Adrenal gland (tissue), 12 donors: Measurements from ENCODE around the gene CDIPT. TPM values are rescaled to one million over a fixed set of nuclear protein-coding genes. Genes with fewer than 3 reads are reported as not detected.
A peak's percentile ranks its signal among the peaks of the same experiment; 100 is the strongest.

Experiments
- DNase-seq, 7 donors: peaks; one replicate each; pipeline ENCODE4 v3.0.0-alpha.2; 2019 to 2020
- H3K27ac ChIP-seq, 5 donors: fragments of 200-600 bp; sonication (generic) in 4 of 5; 1 replicate in 3 of 5; 2 replicates in 2 of 5; pipeline versions ENCODE4 v1.5.1 to v1.8.0; 2016 to 2020; ENCODE audit warnings: mild to moderate bottlenecking in 1 of 5
- H3K27me3 ChIP-seq: fragments of 200-600 bp; 2 replicates; pipeline ENCODE4 v1.8.0; 2021
- H3K36me3 ChIP-seq, 2 donors: fragments of 200-600 bp; replicated peaks in 1 of 2; 1 replicate in 1 of 2; 2 replicates in 1 of 2; pipeline versions ENCODE4 v1.5.1 to v1.8.0; 2018 to 2022
- H3K4me1 ChIP-seq, 2 donors: fragments of 200-600 bp; replicated peaks in 1 of 2; 1 replicate in 1 of 2; 2 replicates in 1 of 2; pipeline versions ENCODE4 v1.5.1 to v1.8.0; 2018 to 2021
- H3K4me3 ChIP-seq, 4 donors: fragments of 200-600 bp; sonication (generic) in 3 of 4; one replicate each; pipeline ENCODE4 v1.5.1; 2016 to 2018
- H3K9me3 ChIP-seq, 3 donors: fragments of 200-600 bp; sonication (generic) in 1 of 3; replicated peaks in 1 of 3; 1 replicate in 2 of 3; 2 replicates in 1 of 3; pipeline versions ENCODE4 v1.5.1 to v1.8.0; 2016 to 2021
- CTCF ChIP-seq, 6 experiments: fragments of 450-650 bp in 4 of 6; fragments of 200-600 bp in 2 of 6; sonication (generic) in 1 of 6; IDR thresholded peaks; 1 replicate in 5 of 6; 2 replicates in 1 of 6; pipeline versions ENCODE4 v1.5.1 to v1.8.0; 2016 to 2021; ENCODE audit warnings: antibody characterized with exemption in 6 of 6, mild to moderate bottlenecking in 2 of 6, moderate library complexity in 1 of 6
- POLR2A ChIP-seq, 2 donors: fragments of 450-650 bp; IDR thresholded peaks; one replicate each; pipeline ENCODE4 v1.6.1; 2017; ENCODE audit warnings: antibody characterized with exemption in 2 of 2, mild to moderate bottlenecking in 2 of 2, moderate library complexity in 1 of 2
- WGBS, 4 donors: extraction: QIAGEN DNeasy Blood & Tissue Kit in 2 of 4; methylation state at CpG; one replicate each; pipeline versions ENCODE4 v1.1.5 to v1.1.7; 2013 to 2017; 5-methylcytosine and 5-hydroxymethylcytosine counted together
- intact Hi-C, 2 donors: fragments of 100-400 bp; cut with DNase I; formaldehyde crosslinking; loops; one replicate each; pipeline versions ENCODE4 v1.14.1 to v1.15.0; 2022 to 2023
- polyA plus RNA-seq, 3 donors: library from polyadenylated mRNA; stranded (reverse); fragments of 200-250 nt in 2 of 3; fragments of 350-450 nt in 1 of 3; fragmentation: Illumina TruSeq in 1 of 3; extraction: RNeasy Lipid Tissue Mini Kit (QIAGEN cat#74804) in 1 of 3; gene quantifications; one replicate each; pipeline ENCODE4 v1.2.3, GENCODE V29; 2013 to 2014
- small RNA-seq, 2 donors: library from RNA; depleted of rRNA; stranded (forward); fragments of <200 nt; gene quantifications; one replicate each; pipeline ENCODE3, GENCODE V24; 2016
- total RNA-seq, 9 donors: library from RNA; depleted of rRNA in 4 of 9; stranded (reverse); fragments of >200 nt in 4 of 9; fragments of 120-200 nt in 1 of 9; fragmentation: NEBNext Ultra II Directional in 1 of 9; extraction: Animal tissue kit (Norgen Biotek cat#: 25700) in 1 of 9; gene quantifications; one replicate each; pipeline versions ENCODE4 v1.1.0 to v1.2.4, GENCODE V29; 2013 to 2023
- donor health status: healthy with polysubstance abuse.
- donor health status: Bipolar disorder and iron deficiency.
- donor health status: DM: yes; HTN: yes; CAD: no.
- donor health status: DM: no; HTN: no; CAD: no.
- donor health status: DM: no; HTN: no; CAD: no.
- donor health status: DM: yes; HTN: yes; CAD: no.

Gene CDIPT
- total and polyA plus RNA-seq, 12 donors: 44.9 to 203 (median 127) TPM

GRCh38 chr16:29809850-29810698 is 53.0 kb downstream of the CDIPT start:
- intact Hi-C loops: no loop called here
- H3K27me3 ChIP-seq: no peaks in the 10 kb centered on the region
- no peak overlapping the region for H3K4me3 ChIP-seq
- H3K9me3 ChIP-seq: no peaks in the 10 kb centered on the region
- 45 to 56% (median 54%) methylated on average over 13 to 23 of the region's 23 CpGs for WGBS, 4 donors
- peaks cover 34 to 56% of the 10 kb centered on the region in 2 donors for H3K4me1 ChIP-seq
- H3K36me3 ChIP-seq: peaks cover 0 to 18% of the 10 kb centered on the region in 2 donors
- peak in 6 of 7 donors; percentile 23 to 66 (median 46) for DNase-seq
- TF ChIP-seq CTCF (IDR thresholded peaks at IDR 0.05): no peak
- peak in 1 of 2 donors; percentile 5 for TF ChIP-seq POLR2A (IDR thresholded peaks at IDR 0.05)
- H3K27ac ChIP-seq: peak overlapping the region; percentile 62 to 97 (median 93)

GRCh38 chr16:29809031-29809747 is 53.8 kb downstream of the CDIPT start:
- peak in 6 of 7 donors; percentile 24 to 64 (median 48) for DNase-seq
- no peaks in the 10 kb centered on the region for H3K9me3 ChIP-seq
- peak overlapping the region in 1 of 4 donors; percentile 66 for H3K4me3 ChIP-seq
- TF ChIP-seq POLR2A (IDR thresholded peaks at IDR 0.05) (peak in 1 of 2 donors; percentile 10), CTCF (IDR thresholded peaks at IDR 0.05) (no peak)
- 62 to 76% (median 66%) methylated on average over 14 to 31 of the region's 31 CpGs for WGBS, 4 donors
- peaks cover 34 to 57% of the 10 kb centered on the region in 2 donors for H3K4me1 ChIP-seq
- H3K27ac ChIP-seq: peak overlapping the region in 4 of 5 donors; percentile 62 to 97 (median 94)
- no peaks in the 10 kb centered on the region for H3K27me3 ChIP-seq
- peaks cover 0 to 18% of the 10 kb centered on the region in 2 donors for H3K36me3 ChIP-seq
- intact Hi-C loops: no loop called here

Small RNAs within 50 kb of the gene (small RNA-seq; reads per million reads assigned to genes)
- gene AC009133.6 (0 reads per million in 2 donors), gene AC120114.4 (0 reads per million in 2 donors)

Other genes with a start within 250 kb of the CDIPT start
- gene SPN, start 200.0 kb downstream of the CDIPT start, total RNA-seq: 1 to 10 TPM in 6 of 9 donors, under 1 TPM in 3; 0.24 to 2.6 (median 1.2) TPM
- 1 to 10 TPM in 1 of 3 donors, under 1 TPM in 2; 0.54 to 3.1 (median 0.64) TPM for gene SPN, start 200.0 kb downstream of the CDIPT start, polyA plus RNA-seq
- 100 to 1,000 TPM in 8 of 9 donors, 10 to 100 TPM in 1; 64.5 to 325 (median 136) TPM for gene QPRT, start 184.0 kb downstream of the CDIPT start, total RNA-seq
- gene QPRT, start 184.0 kb downstream of the CDIPT start, polyA plus RNA-seq: 100 to 1,000 TPM in 1 of 3 donors, 10 to 100 TPM in 2; 48.8 to 111 (median 54.7) TPM
- 1 to 10 TPM in 4 of 9 donors, under 1 TPM in 5; 0.11 to 1.8 (median 0.97) TPM for gene C16orf54, start 117.2 kb downstream of the CDIPT start, total RNA-seq
- gene C16orf54, start 117.2 kb downstream of the CDIPT start, polyA plus RNA-seq: under 1 TPM; 0.22 to 0.72 (median 0.61) TPM
- under 1 TPM in 2 of 9 donors, not detected in 7; 0.07 to 0.11 TPM for gene ZG16, start 85.0 kb downstream of the CDIPT start, total RNA-seq
- gene ZG16, start 85.0 kb downstream of the CDIPT start, polyA plus RNA-seq: under 1 TPM in 2 of 3 donors, not detected in 1; 0.16 to 0.20 TPM
- gene KIF22, start 72.5 kb downstream of the CDIPT start, total RNA-seq: 10 to 100 TPM in 8 of 9 donors, 1 to 10 TPM in 1; 8.8 to 33.6 (median 16.7) TPM
- gene KIF22, start 72.5 kb downstream of the CDIPT start, polyA plus RNA-seq: 100 to 1,000 TPM in 2 of 3 donors, 1 to 10 TPM in 1; 9.1 to 127 (median 112) TPM
- gene MAZ, start 56.7 kb downstream of the CDIPT start, total RNA-seq: 100 to 1,000 TPM in 7 of 9 donors, 10 to 100 TPM in 2; 78.8 to 247 (median 140) TPM
- gene MAZ, start 56.7 kb downstream of the CDIPT start, polyA plus RNA-seq: 100 to 1,000 TPM; 108 to 304 (median 147) TPM
- gene PRRT2, start 51.0 kb downstream of the CDIPT start, total RNA-seq: 1 to 10 TPM in 8 of 9 donors, not detected in 1; 1.4 to 8.8 (median 2.2) TPM
- 10 to 100 TPM in 1 of 3 donors, 1 to 10 TPM in 1, under 1 TPM in 1; 0.97 to 32.0 (median 5.0) TPM for gene PRRT2, start 51.0 kb downstream of the CDIPT start, polyA plus RNA-seq
- 10 to 100 TPM; 17.1 to 47.1 (median 39.8) TPM for gene PAGR1, start 47.1 kb downstream of the CDIPT start, total RNA-seq
- gene PAGR1, start 47.1 kb downstream of the CDIPT start, polyA plus RNA-seq: 10 to 100 TPM; 14.2 to 89.1 (median 60.9) TPM
- 100 to 1,000 TPM in 8 of 9 donors, 10 to 100 TPM in 1; 73.9 to 492 (median 350) TPM for gene MVP, start 42.8 kb downstream of the CDIPT start, total RNA-seq
- 100 to 1,000 TPM; 200 to 470 (median 321) TPM for gene MVP, start 42.8 kb downstream of the CDIPT start, polyA plus RNA-seq
- gene SEZ6L2, start 36.3 kb upstream of the CDIPT start, total RNA-seq: 100 to 1,000 TPM in 1 of 9 donors, 10 to 100 TPM in 7, 1 to 10 TPM in 1; 7.5 to 302 (median 44.4) TPM
- gene SEZ6L2, start 36.3 kb upstream of the CDIPT start, polyA plus RNA-seq: 10 to 100 TPM; 14.5 to 20.1 (median 20.1) TPM
- gene ASPHD1, start 37.3 kb upstream of the CDIPT start, total RNA-seq: 1 to 10 TPM in 7 of 9 donors, under 1 TPM in 2; 0.34 to 9.3 (median 4.4) TPM
- 10 to 100 TPM in 1 of 3 donors, 1 to 10 TPM in 2; 2.4 to 15.8 (median 7.2) TPM for gene ASPHD1, start 37.3 kb upstream of the CDIPT start, polyA plus RNA-seq
- gene KCTD13, start 63.0 kb upstream of the CDIPT start, total RNA-seq: 10 to 100 TPM in 8 of 9 donors, 1 to 10 TPM in 1; 6.2 to 39.4 (median 20.6) TPM
- gene KCTD13, start 63.0 kb upstream of the CDIPT start, polyA plus RNA-seq: 10 to 100 TPM; 13.2 to 37.1 (median 33.3) TPM
- gene TMEM219, start 98.9 kb upstream of the CDIPT start, total RNA-seq: 100 to 1,000 TPM; 113 to 300 (median 190) TPM
- 100 to 1,000 TPM; 100 to 278 (median 272) TPM for gene TMEM219, start 98.9 kb upstream of the CDIPT start, polyA plus RNA-seq
- 10 to 100 TPM; 40.0 to 95.0 (median 73.4) TPM for gene TAOK2, start 110.6 kb upstream of the CDIPT start, total RNA-seq
- gene TAOK2, start 110.6 kb upstream of the CDIPT start, polyA plus RNA-seq: 100 to 1,000 TPM in 1 of 3 donors, 10 to 100 TPM in 2; 36.6 to 135 (median 51.0) TPM
- gene HIRIP3, start 132.4 kb upstream of the CDIPT start, total RNA-seq: 10 to 100 TPM; 11.0 to 35.0 (median 18.7) TPM
- 10 to 100 TPM; 12.6 to 24.9 (median 20.2) TPM for gene HIRIP3, start 132.4 kb upstream of the CDIPT start, polyA plus RNA-seq
- gene INO80E, start 133.0 kb upstream of the CDIPT start, total RNA-seq: 100 to 1,000 TPM in 2 of 9 donors, 10 to 100 TPM in 7; 31.8 to 120 (median 71.2) TPM
- gene INO80E, start 133.0 kb upstream of the CDIPT start, polyA plus RNA-seq: 100 to 1,000 TPM in 2 of 3 donors, 10 to 100 TPM in 1; 42.8 to 362 (median 103) TPM
- gene DOC2A, start 147.8 kb upstream of the CDIPT start, total RNA-seq: 10 to 100 TPM in 1 of 9 donors, 1 to 10 TPM in 5, under 1 TPM in 2, not detected in 1; 0.35 to 14.8 (median 2.8) TPM
- gene DOC2A, start 147.8 kb upstream of the CDIPT start, polyA plus RNA-seq: 10 to 100 TPM in 1 of 3 donors, 1 to 10 TPM in 1, under 1 TPM in 1; 0.60 to 33.0 (median 9.5) TPM
- not detected for gene C16orf92, start 160.0 kb upstream of the CDIPT start, total RNA-seq
- not detected for gene C16orf92, start 160.0 kb upstream of the CDIPT start, polyA plus RNA-seq
- 1 to 10 TPM in 2 of 9 donors, under 1 TPM in 4, not detected in 3; 0.11 to 3.1 (median 0.61) TPM for gene TLCD3B, start 168.0 kb upstream of the CDIPT start, total RNA-seq
- gene TLCD3B, start 168.0 kb upstream of the CDIPT start, polyA plus RNA-seq: 10 to 100 TPM in 1 of 3 donors, 1 to 10 TPM in 1, under 1 TPM in 1; 0.40 to 10.6 (median 1.8) TPM
- 1,000 to 10,000 TPM in 8 of 9 donors, 100 to 1,000 TPM in 1; 691 to 1,930 (median 1,545) TPM for gene ALDOA, start 202.5 kb upstream of the CDIPT start, total RNA-seq
- gene ALDOA, start 202.5 kb upstream of the CDIPT start, polyA plus RNA-seq: 1,000 to 10,000 TPM in 1 of 3 donors, 100 to 1,000 TPM in 2; 623 to 1,215 (median 899) TPM
- gene PPP4C, start 212.8 kb upstream of the CDIPT start, total RNA-seq: 100 to 1,000 TPM in 3 of 9 donors, 10 to 100 TPM in 6; 44.5 to 136 (median 75.6) TPM
- 10 to 100 TPM; 39.2 to 93.0 (median 87.1) TPM for gene PPP4C, start 212.8 kb upstream of the CDIPT start, polyA plus RNA-seq
- gene TBX6, start 228.7 kb upstream of the CDIPT start, total RNA-seq: 1 to 10 TPM in 8 of 9 donors, under 1 TPM in 1; 0.44 to 3.4 (median 2.0) TPM
- 1 to 10 TPM in 2 of 3 donors, under 1 TPM in 1; 0.22 to 5.1 (median 1.9) TPM for gene TBX6, start 228.7 kb upstream of the CDIPT start, polyA plus RNA-seq
- 100 to 1,000 TPM in 4 of 9 donors, 10 to 100 TPM in 5; 18.9 to 210 (median 85.1) TPM for gene YPEL3, start 233.0 kb upstream of the CDIPT start, total RNA-seq
- gene YPEL3, start 233.0 kb upstream of the CDIPT start, polyA plus RNA-seq: 100 to 1,000 TPM in 2 of 3 donors, 10 to 100 TPM in 1; 14.6 to 454 (median 310) TPM